HepG2 (cell line): ENCODE data around the gene DCDC2. TPM values are rescaled to one million over a fixed set of nuclear protein-coding genes. Genes with fewer than 3 reads are reported as not detected.

Experiments
- ATAC-seq: fragments of 200-7000 bp; cut with Tn5 transposase; 3 replicates; pipeline ENCODE4 v1.9.1; 2020; ENCODE audit warnings: mild to moderate bottlenecking, moderate library complexity
- BruUV-seq: library from RNA; stranded (reverse); fragments of 400-500 nt; replicated peaks from 2 replicates; lab custom pipeline; 2021; lab: Mats Ljungman, UMichigan
- CTCF ChIA-PET: fragments of 300-600 bp; formaldehyde crosslinking; extraction: SDS; loops from one replicate; lab custom pipeline; 2021; ENCODE audit warnings: low total read pairs, inconsistent platforms, low intra/inter-chr PET ratio; lab: Yijun Ruan, JAX
- POLR2A ChIA-PET: fragments of 350-600 bp; sonication (Branson Sonifier 250); formaldehyde crosslinking; loops from one replicate; lab custom pipeline; 2020; ENCODE audit warnings: antibody characterized with exemption, inconsistent platforms; lab: Yijun Ruan, JAX
- DNase-seq: peaks from one replicate; pipeline ENCODE4 v3.0.0-alpha.2; 2015; ENCODE audit warnings: low spot score
- FAIRE-seq: peaks from 3 replicates; lab custom pipeline; 2011; peaks lifted over from hg19 to GRCh38; lab: Jason Lieb, UNC
- H2AFZ ChIP-seq: one replicate; pipeline ENCODE4 v1.6.1; 2011; ENCODE audit warnings: low read length, inconsistent platforms
- H3K27ac ChIP-seq: fragments of 300-600 bp; 3 replicates; pipeline ENCODE4 v1.8.0; 2011; ENCODE audit warnings: mixed run types, mild to moderate bottlenecking, mixed read lengths, low read length, inconsistent platforms; ENCODE audit not compliant: insufficient read depth; ENCODE audit errors: extremely low read length
- H3K27me3 ChIP-seq, 2 experiments: fragments of 200-600 bp in 1 of 2; 2 replicates in 1 of 2; 3 replicates in 1 of 2; pipeline versions ENCODE4 v1.6.0 to v1.8.0; 2011; ENCODE audit warnings: low read length in 2 of 2, mild to moderate bottlenecking in 2 of 2, moderate library complexity in 2 of 2, inconsistent platforms in 1 of 2; ENCODE audit not compliant: insufficient read depth in 2 of 2, control insufficient read depth in 1 of 2
- H3K36me3 ChIP-seq, 2 experiments: fragments of 200-600 bp in 1 of 2; replicated peaks in 1 of 2; 2 replicates in 1 of 2; 3 replicates in 1 of 2; pipeline versions ENCODE4 v1.5.1 to v1.8.0; 2011; ENCODE audit warnings: low read length in 2 of 2, inconsistent platforms in 1 of 2; ENCODE audit not compliant: insufficient read depth in 2 of 2, control insufficient read depth in 1 of 2
- H3K4me1 ChIP-seq: 2 replicates; pipeline ENCODE4 v1.5.1; 2012; ENCODE audit warnings: low read length, inconsistent platforms; ENCODE audit not compliant: insufficient read depth
- H3K4me2 ChIP-seq: 2 replicates; pipeline ENCODE4 v1.6.0; 2011; ENCODE audit warnings: low read depth, low read length, inconsistent platforms
- H3K4me3 ChIP-seq, 3 experiments: fragments of 200-600 bp in 1 of 3; sonication (generic), shearing (Covaris generic) in 1 of 3; replicated peaks in 1 of 3; 2 replicates each; pipeline ENCODE4 v1.5.1; 2011 to 2016; ENCODE audit warnings: low read length in 3 of 3, inconsistent platforms in 2 of 3, low read depth in 2 of 3, mild to moderate bottlenecking in 2 of 3, control low read depth in 1 of 3, mixed read lengths in 1 of 3; ENCODE audit not compliant: insufficient read depth in 1 of 3
- H3K79me2 ChIP-seq: one replicate; pipeline ENCODE4 v1.6.1; 2011; ENCODE audit warnings: low read length, inconsistent platforms; ENCODE audit not compliant: insufficient read depth
- H3K9ac ChIP-seq: 2 replicates; pipeline ENCODE4 v1.6.0; 2011; ENCODE audit warnings: mild to moderate bottlenecking, low read depth, low read length, inconsistent platforms; ENCODE audit not compliant: insufficient read depth
- H3K9me3 ChIP-seq: 2 replicates; pipeline ENCODE4 v1.5.1; 2012; ENCODE audit warnings: mild to moderate bottlenecking, low read length
- H4K20me1 ChIP-seq: 2 replicates; pipeline ENCODE4 v1.6.0; 2011; ENCODE audit warnings: inconsistent platforms, mild to moderate bottlenecking, low read length, moderate library complexity; ENCODE audit not compliant: insufficient read depth
- CBX5 ChIP-seq: sonication (generic); formaldehyde crosslinking; IDR thresholded peaks from 2 replicates; pipeline ENCODE4 v1.4.0; 2020; ENCODE audit warnings: missing genetic modification reagents, borderline replicate concordance
- SAP130 ChIP-seq: IDR thresholded peaks from 2 replicates; pipeline ENCODE4 v1.6.1; 2016; ENCODE audit warnings: low read depth
- WGBS: methylation state at CpG from one replicate; pipeline ENCODE4 v1.1.6; 2017; ENCODE audit warnings: low lambda C conversion rate; 5-methylcytosine and 5-hydroxymethylcytosine counted together
- in situ Hi-C: cut with HindIII; loops from 2 replicates; pipeline ENCODE4 v1.10.0; 2017; ENCODE audit warnings: low pct_unique_long_range_greater_than_20kb; ENCODE audit not compliant: extremely low pct_ligation_motif_present
- intact Hi-C: fragments of 100-400 bp; cut with micrococcal nuclease; formaldehyde crosslinking; loops from one replicate; pipeline ENCODE4 v1.10.0; 2022; ENCODE audit not compliant: unreplicated experiment
- polyA plus RNA-seq, 8 experiments: library from polyadenylated mRNA; depleted of rRNA in 3 of 8; stranded (reverse) in 7 of 8; unstranded in 1 of 8; fragments of >200 nt; fragmentation: Illumina TruSeq in 4 of 8; extraction: Trizol in 4 of 8; gene quantifications; 2 replicates each; pipeline versions ENCODE4 v1.2.1 to v1.2.3, GENCODE V29; 2011 to 2016; ENCODE audit warnings: low read depth in 4 of 8, missing spikeins in 1 of 8, mixed read lengths in 1 of 8; ENCODE audit not compliant: insufficient read depth in 1 of 8
- total RNA-seq, 5 experiments: library from RNA; depleted of rRNA; stranded (reverse); fragments of >200 nt; fragmentation: Illumina TruSeq; extraction: Trizol; gene quantifications; 2 replicates each; pipeline ENCODE4 v1.2.3, GENCODE V29; 2016; ENCODE audit warnings: low read depth in 1 of 5
- TF ChIP-seq, protein P1 (sequence below): sonication (generic); formaldehyde crosslinking; IDR thresholded peaks from 2 replicates; pipeline ENCODE4 v1.4.0; 2020; ENCODE audit warnings: missing genetic modification reagents
- TF ChIP-seq, protein P2 (sequence below), 2 experiments: fragments of 450-650 bp in 1 of 2; sonication (generic) in 1 of 2; formaldehyde crosslinking in 1 of 2; IDR thresholded peaks; 2 replicates each; pipeline versions ENCODE4 v1.6.1 to v1.8.0; 2016 to 2022; ENCODE audit warnings: antibody characterized with exemption in 1 of 2, mild to moderate bottlenecking in 1 of 2, missing genetic modification reagents in 1 of 2

DCDC2 gene
- total and polyA plus RNA-seq, 2 of the 13 experiments (the other 11 are each of a cell fraction or from before 2014, with no cell fraction given) = 9.0 to 36.2 TPM

DNA sequence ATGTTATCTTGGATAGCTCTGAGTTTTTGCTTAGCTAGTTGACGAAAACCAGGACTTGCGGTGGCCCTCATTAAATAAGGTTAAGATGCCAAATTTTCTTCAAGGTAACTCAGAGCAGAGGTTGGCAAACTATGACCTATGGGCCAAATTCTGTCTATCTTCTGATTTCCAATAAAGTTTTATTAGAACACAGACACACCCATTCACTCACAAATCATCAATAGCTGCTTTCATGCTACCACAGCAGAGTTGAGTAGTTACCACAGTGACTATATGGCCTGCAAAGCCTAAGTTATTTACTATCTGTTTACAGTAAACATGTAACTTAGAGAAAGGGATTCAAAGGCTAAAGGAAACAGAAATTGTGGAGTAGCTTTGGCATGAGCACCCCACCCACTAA lies 23.6 kb downstream of the DCDC2 start:
- H3K4me1 ChIP-seq = peaks cover 58% of the 10 kb centered on the region
- no peak overlapping the region for H2AFZ ChIP-seq
- FAIRE-seq = no peak
- no TSS peak for BruUV-seq
- peaks cover 47% of the 10 kb centered on the region for H3K79me2 ChIP-seq
- H3K9ac ChIP-seq = no peak overlapping the region
- peaks cover 17 to 38% of the 10 kb centered on the region in 2 experiments for H3K36me3 ChIP-seq
- in situ Hi-C loops (no loop called here), intact Hi-C loops (loop anchor here (5.0 kb wide), 1 partner anchor 187 kb away; no protein-coding TSS in a partner anchor)
- ChIA-PET POLR2A (no interaction called here), CTCF (no interaction called here)
- no peak for ATAC-seq
- no peak overlapping the region for H3K27ac ChIP-seq
- 96% methylated on average over 2 of the region's 2 CpGs for WGBS
- no peaks in the 10 kb centered on the region; the same call in 1 of the 2 replicates for H3K9me3 ChIP-seq
- H3K4me3 ChIP-seq = no peak overlapping the region
- H4K20me1 ChIP-seq = no peaks in the 10 kb centered on the region
- no peak for DNase-seq
- no peak overlapping the region for H3K4me2 ChIP-seq
- TF ChIP-seq, protein P1, sequence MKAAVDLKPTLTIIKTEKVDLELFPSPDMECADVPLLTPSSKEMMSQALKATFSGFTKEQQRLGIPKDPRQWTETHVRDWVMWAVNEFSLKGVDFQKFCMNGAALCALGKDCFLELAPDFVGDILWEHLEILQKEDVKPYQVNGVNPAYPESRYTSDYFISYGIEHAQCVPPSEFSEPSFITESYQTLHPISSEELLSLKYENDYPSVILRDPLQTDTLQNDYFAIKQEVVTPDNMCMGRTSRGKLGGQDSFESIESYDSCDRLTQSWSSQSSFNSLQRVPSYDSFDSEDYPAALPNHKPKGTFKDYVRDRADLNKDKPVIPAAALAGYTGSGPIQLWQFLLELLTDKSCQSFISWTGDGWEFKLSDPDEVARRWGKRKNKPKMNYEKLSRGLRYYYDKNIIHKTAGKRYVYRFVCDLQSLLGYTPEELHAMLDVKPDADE (CRISPR knock-in tag) = no peak
- TF ChIP-seq CBX5 (no peak), SAP130 (no peak)
- TF ChIP-seq, protein P2, sequence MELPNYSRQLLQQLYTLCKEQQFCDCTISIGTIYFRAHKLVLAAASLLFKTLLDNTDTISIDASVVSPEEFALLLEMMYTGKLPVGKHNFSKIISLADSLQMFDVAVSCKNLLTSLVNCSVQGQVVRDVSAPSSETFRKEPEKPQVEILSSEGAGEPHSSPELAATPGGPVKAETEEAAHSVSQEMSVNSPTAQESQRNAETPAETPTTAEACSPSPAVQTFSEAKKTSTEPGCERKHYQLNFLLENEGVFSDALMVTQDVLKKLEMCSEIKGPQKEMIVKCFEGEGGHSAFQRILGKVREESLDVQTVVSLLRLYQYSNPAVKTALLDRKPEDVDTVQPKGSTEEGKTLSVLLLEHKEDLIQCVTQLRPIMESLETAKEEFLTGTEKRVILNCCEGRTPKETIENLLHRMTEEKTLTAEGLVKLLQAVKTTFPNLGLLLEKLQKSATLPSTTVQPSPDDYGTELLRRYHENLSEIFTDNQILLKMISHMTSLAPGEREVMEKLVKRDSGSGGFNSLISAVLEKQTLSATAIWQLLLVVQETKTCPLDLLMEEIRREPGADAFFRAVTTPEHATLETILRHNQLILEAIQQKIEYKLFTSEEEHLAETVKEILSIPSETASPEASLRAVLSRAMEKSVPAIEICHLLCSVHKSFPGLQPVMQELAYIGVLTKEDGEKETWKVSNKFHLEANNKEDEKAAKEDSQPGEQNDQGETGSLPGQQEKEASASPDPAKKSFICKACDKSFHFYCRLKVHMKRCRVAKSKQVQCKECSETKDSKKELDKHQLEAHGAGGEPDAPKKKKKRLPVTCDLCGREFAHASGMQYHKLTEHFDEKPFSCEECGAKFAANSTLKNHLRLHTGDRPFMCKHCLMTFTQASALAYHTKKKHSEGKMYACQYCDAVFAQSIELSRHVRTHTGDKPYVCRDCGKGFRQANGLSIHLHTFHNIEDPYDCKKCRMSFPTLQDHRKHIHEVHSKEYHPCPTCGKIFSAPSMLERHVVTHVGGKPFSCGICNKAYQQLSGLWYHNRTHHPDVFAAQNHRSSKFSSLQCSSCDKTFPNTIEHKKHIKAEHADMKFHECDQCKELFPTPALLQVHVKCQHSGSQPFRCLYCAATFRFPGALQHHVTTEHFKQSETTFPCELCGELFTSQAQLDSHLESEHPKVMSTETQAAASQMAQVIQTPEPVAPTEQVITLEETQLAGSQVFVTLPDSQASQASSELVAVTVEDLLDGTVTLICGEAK (IDR thresholded peaks at IDR 0.05) = peak; percentile 65
- TF ChIP-seq, protein P2 (CRISPR knock-in tag; IDR thresholded peaks at IDR 0.05) = peak; percentile 91; the same call in 1 of the 2 replicates
- no peaks in the 10 kb centered on the region for H3K27me3 ChIP-seq
